Stimulated activated CD4-positive, alpha-beta T cell treated with anti-CD3 and anti-CD28 coated beads, Interleukin-1b, Interleukin-23, amount 100 ng/mL, for 48 hours (primary cell): ENCODE data around the gene TLX2.

ENCODE experiments used
- DNase-seq: peaks from one replicate; pipeline ENCODE4 v3.0.0-alpha.2; 2020

The TLX2 gene

GRCh38 chr2:74513605-74514367 lies 464 bp upstream of the TLX2 start:
- no peak for DNase-seq

GRCh38 chr2:74515271-74515980 lies 1.2 kb downstream of the TLX2 start:
- no peak for DNase-seq

- peak; percentile 83 for DNase-seq
Measured at GRCh38 chr2:74515981-74516633, 1.9 kb downstream of the TLX2 start.

GRCh38 chr2:74516650-74517049 lies 2.4 kb downstream of the TLX2 start:
- DNase-seq = no peak

- no peak for DNase-seq
Measured at GRCh38 chr2:74522516-74522915, 8.3 kb downstream of the TLX2 start.

DNA sequence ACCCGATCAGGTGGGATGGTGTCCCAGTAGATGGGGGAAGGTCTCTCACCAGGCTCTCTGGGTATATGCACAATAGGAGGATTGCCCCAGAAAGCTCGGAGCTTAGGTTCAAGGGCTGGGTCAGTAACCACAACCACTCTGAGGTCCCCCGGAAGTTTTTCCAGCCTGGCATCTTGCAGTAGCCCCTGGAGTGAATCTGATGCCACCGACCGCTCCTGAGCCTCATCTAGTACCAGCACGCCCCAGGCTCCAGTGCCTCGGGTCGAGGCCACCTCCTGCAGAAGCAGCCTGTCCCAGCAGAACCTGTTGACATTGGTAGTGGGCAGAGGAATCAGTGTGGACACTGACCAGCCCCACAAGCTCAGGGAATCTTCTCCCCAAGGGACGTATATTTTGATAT lies 9.8 kb downstream of the TLX2 start:
- no peak for DNase-seq

GRCh38 chr2:74524955-74525716 lies 10.9 kb downstream of the TLX2 start:
- no peak for DNase-seq

DNA sequence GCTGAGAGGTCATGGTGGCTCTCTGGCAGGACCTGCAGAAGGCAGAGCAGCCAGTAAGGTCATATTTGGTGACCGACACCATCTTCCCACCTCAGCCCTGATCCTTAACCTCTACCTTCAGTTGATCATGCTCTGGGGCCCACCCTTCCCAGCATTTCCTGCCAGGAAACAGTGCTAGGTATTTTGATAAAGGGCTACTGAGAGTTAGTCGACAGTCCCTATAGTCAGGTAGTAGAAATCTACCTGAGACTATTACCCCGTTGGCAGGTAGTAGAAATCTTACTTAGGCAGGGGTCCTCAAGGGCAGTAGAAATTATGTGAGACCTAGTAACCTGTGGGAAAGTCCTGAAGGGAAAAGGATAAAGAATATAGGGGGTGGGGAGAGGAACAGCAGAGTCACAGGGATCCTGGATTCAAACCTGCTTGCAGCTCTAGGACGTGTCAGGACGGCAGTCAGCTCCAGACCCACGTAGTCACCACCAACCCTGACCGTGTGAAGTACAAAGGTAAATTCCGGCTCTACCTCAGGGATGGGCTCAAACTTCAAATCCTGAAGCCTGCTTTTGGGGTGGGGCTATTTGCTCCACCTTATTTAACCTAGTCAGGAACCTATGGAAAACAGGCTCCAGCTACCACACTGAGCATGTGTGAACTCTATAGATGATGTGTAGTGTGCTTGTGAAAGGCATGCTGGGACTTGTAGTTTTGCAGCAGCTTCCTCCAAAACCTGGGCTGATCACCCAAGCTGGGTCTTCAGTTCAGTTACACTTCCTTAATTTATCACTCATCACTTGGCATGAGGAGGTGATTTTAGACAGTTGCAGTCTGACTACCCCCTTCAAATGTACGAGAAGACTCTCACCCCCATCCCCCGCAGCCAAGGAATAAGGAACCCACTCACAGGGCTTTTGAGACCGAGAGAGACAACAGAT lies 11.7 kb downstream of the TLX2 start, which contains the start of gene DQX1:
Gene DQX1, minus strand, starts transcription at position 515 of the 932 bp plus-strand sequence. Its CDS starts 502 bp downstream, at position 13.
- no peak for DNase-seq

GRCh38 chr2:74526649-74527230 lies 12.5 kb downstream of the TLX2 start:
- no peak for DNase-seq

DNA sequence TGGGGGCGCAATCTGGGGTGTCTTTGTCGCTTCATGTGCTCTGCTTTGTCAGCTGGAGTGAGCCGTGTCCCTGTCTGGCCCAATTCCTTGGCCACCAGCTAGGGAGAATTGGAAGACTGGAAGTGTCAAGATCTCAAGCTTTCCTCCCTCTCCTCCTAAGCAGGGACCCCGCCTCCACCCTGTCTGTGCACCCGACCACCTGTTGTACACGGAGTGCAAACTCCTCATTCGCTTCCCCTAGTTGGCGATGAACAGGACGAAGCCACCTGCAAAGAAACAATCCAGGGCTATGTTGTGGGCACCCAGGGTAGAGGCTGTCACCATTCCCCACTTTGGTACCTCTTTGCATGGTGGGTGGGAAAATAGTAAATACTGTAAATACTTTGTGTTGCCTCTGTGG lies 13.5 kb downstream of the TLX2 start:
- DNase-seq = no peak

DNA sequence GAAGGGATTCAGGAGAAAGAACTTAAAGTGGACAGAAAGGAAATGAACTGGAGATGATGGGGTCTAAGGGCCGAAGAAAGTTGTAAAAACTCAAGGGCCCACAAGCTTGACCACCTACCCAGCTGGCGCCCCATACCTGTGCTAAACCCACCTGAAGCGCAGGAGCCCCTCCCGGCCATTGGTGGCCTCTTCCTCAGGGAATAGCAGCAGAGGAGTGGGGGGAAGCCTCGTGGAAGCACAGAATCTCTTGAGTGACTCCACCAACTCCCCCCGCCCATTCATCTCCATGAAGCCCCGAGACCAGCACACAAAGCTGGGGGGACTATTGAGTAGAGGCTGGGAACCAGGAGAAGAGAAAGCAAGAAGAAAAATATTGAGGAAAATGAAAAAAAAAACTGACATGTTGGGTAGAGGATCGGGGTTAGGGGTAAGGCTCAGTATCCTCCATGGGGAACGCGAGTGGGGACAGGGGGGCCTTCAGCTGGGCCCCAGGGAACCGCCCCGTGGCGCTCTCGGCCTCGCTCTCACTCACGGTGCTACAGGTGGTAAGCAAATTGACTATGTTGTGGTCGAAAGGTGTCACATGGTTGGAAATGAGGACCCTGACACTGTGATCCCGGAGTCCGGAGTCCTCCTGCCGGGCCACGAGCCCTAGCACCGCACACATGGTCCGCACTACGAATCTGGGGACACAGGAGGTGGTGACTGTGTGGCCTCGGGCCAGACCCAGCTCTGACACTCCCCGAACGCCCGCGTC lies 14.5 kb downstream of the TLX2 start:
- DNase-seq = no peak

GRCh38 chr2:74529357-74530238 lies 15.3 kb downstream of the TLX2 start, which contains the start of the genes AUP1 and HTRA2:
TSS of gene AUP1 (minus strand) at chr2:74529706. CDS start at chr2:74529629, 77 bp downstream.
TSS of gene HTRA2 (plus strand) at chr2:74529933. CDS start at chr2:74530007, 74 bp downstream.
- DNase-seq = peak; percentile 96

- DNase-seq = peak; percentile 55
Measured at GRCh38 chr2:74530239-74531187, 16.3 kb downstream of the TLX2 start.

GRCh38 chr2:74531666-74532065 lies 17.4 kb downstream of the TLX2 start:
- no peak for DNase-seq

DNA sequence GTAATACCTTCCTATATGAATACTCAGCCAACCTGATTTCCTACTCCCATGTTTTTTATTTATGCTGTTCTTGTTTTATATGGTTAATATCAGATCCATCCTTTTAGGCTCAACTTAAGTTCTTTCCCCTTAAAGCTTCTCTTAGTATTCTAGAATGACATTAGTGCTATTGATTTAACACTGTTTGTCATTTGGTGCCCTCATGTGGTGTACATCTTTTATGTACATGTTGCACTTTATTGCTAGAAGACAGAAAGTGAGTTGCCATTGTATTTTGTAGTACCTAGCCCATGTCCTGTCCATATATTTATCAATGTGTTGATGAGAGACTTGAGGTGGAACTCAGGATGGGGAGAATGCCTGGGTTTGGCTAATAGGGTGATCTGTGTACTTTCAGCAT lies 18.0 kb downstream of the TLX2 start:
- no peak for DNase-seq

GRCh38 chr2:74533464-74533863 lies 19.2 kb downstream of the TLX2 start:
- DNase-seq = no peak

- DNase-seq = no peak
Measured at GRCh38 chr2:74534411-74534810, 20.2 kb downstream of the TLX2 start.

DNA sequence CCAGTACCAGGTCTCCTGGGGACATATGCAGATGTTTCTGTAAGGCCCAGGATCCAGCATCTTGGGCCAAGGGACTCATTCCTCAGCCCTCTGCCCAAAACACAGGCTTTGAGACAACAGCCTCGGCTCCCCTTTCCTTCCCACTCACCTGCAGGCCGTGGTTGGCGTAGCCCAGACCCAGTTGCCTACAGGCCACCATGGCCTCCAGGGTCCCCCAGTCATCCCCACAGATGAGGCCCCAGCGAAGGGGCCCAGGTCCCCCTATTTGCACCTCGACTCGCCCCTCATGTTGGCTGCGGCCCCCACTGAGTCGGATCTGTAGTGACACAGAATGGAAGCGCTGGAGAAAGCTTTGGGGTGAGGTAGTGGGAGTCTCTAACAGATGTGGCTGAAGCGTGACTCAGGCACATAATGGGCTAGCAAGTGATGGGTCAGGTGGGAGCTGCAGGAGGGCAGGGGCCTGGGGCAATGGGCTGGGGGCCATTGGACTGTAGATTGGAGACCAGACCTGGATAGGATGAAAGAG lies 21.3 kb downstream of the TLX2 start:
- no peak for DNase-seq
